DMS153 (cell line): ENCODE data around the gene RADX.

ENCODE experiments used
- DNase-seq: peaks from one replicate; lab custom pipeline; 2025; lab: John Stamatoyannopoulos, UW

RADX gene

DNA sequence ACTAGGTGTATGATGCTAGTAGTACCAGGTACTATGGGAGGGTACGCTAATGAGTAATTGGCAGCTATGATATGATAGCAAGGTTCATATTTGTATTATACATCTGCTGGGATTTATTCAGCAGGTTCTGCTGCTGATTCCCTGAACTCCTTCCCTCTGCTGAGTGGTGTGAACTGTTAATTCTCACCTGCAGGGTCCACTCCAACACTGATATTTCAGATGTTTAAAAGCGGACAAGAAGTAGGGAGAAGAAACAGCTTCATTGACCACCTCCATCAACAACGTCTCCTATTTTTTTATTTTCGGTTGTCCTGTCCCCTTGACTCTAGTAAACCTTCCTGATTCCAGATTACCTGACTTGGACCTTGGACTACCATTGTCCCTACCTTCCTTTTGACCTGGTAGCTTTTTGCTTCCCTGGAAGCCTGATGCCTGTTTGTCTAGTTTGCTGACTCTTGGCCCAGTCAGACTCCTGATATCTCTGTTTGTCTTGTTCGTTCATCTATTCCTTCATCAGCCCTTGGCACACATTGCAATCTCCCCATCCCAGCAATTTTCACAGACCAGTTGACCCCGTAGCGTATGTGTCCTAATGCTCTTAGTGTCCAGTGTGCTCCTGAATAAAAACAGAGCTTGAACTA lies 80.8 kb downstream of the RADX start:
- DNase-seq: no peak

DNA sequence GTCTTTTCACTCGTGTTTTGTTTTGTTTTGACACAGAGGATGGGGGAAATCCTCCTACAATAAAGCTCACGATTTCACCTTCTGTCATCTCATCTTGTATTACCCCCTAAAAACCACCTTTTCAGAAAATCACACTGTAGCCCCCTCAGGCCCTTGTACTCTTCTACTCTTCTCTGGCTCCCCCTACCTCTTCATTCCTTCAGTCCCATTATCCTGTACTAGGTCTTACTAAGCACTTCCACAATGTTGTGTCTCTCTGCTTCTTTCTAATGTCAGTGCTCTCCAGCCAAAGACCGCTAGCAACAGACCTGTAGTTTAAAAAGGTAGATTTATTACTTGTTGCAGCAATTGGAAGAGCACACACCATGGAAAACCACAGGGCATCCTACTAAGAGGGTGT lies 84.7 kb downstream of the RADX start:
- DNase-seq: no peak

DNA sequence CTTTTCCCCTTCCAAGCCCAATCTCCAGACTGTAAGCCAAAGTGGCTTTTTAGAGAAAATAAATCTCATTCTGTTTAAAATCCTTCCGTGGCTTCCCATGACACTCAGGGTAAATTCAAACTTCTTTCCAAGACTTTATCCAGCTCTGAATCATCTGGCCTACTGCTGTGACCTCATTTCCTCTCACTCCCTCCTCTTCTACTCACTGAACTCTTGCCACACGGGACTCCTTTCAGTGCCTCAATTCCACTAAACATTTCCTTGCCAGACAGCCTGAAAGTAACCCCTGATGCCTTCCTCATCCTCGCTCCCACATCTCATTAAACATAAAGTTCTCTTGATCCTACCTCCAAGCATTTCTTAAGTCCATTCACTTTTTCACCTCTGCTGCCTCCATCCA lies 86.9 kb downstream of the RADX start:
- no peak for DNase-seq

DNA sequence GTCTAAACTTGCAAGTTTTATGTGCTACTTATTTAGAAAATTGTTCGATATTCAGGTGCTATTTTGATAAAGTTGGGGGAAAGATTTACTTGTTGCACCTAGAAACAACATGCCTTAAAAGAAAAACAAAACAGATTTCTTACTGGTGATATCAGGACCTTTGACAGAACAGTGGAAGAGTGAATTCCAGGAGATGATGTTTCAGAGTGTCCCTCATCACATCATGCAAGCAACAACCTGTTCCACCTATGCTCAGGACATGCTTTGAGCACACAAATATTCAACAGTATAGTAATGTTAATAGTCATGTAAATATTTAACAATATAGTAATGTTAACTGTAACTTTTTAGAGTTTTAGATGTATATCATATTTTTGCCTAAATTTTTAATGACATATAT lies 90.9 kb downstream of the RADX start:
- no peak for DNase-seq

DNA sequence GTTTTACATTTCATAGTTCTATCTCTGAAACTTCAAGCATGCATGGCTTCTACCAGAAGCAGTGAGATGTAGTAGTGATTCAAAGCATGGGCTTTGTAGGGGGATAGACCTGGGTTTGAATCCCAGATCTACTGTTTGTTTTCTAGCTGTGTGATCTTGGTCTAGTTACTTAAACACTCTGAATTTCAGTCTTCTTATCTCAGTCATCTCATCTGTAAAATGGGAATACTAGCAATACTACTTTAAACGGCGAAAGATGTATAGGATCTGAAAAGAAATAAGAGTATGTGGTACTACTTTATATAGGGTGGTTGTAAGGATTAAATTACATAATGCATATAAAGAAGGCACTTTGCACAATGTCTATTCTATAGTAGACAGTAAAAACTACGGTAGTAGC lies 94.7 kb downstream of the RADX start:
- no peak for DNase-seq

DNA sequence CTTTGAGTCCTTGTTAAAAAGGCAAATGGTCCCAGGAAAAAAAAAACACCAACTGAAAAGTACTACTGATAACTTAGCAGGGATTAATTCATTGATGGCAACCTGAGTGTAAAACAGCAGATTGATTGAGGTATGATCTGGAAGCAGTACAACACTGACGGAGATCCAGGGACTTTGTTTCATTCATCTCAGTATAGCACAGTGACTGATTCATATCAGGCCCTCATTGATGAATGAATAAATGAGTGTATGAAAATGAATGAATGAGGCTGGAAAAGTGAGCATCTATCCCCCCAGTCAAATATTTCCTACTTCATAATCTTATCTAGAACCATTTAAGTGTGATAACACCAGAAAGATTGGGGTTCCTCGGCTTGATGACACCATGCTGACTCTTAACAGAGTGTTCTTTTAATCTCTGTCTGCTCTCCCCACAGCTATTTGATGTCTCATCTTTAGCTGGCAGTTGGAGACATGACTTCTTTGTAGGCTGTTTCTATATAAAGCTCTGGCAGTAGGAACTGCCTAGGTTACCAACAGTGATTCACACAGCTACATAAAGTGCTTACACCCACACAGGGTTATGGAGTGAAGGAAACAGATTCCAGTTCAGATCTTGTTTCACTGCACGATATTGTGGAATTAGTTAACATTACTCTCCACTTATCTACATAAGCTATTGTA lies 96.1 kb downstream of the RADX start:
- DNase-seq: no peak

DNA sequence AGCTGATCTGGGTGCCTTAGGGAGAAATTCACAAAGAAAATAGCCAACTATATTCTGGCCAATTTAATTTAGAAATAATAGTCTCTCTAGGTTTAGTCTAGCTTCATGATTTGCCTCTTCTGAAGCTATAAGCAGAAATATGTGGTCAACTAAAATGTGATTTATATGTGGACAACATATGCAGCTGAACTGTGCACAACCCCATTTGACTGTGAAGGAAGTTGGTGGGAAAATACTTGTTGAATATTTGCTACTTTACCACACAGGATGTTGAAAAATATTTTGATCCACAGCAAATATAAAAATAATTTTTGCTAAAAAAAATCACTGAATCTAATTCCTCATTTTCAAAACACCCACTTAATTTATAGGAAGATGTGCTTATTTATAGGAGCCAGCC lies 99.0 kb downstream of the RADX start:
- no peak for DNase-seq

DNA sequence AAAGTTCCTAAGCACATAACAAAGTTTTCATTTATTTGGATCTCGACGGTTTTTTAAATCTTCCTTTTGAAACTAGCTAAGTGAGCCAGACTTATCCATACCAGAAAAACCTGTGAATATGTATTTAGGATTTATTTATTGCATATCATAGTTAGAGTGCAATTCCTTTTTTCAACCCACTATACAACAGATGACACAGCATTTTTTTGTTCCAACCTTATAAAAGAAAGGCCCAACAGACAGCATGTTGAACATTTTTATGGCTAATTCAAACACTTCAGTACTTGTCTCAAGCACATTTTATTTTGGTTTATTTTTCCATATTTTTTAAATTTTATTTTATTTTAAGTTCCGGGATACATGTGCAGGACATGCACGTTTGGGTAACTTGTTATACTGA lies 99.6 kb downstream of the RADX start:
- no peak for DNase-seq

DNA sequence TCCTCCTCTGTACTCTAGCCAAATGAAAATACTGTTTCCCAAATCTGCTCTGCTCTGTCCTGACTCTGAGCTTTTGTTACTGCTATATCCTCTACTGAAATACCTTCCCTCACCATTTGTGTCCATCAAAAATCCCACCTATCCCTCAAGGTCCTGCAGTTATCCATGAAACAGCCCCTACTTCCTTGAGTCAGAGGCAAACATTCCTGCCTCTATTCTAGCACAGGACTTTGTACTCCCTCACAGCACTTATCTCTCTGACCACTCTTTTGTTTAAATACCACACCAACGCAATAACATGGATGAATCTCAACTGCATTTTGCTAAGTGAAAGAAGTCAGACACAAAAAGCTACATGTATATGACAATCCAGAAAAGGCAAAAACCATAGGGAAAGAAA lies 104.2 kb downstream of the RADX start:
- DNase-seq: no peak

DNA sequence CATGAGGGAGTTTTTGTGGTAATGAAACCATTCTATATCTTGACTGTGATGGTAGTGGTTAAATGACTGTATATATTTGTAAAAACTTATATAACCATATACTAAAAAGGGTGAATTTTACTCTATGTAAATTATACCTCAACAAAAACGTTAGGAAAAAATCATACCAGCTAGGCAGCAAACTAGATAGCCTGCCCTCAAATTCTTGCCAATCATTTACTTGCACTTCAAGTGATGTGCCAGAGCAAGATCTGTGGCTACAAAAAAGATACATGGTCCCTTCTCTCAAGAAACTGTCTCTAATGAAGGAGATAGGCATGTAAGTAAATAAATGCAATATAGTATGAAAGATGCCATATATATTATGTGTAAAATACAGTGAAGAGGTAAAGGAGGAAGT lies 104.7 kb downstream of the RADX start:
- no peak for DNase-seq

DNA sequence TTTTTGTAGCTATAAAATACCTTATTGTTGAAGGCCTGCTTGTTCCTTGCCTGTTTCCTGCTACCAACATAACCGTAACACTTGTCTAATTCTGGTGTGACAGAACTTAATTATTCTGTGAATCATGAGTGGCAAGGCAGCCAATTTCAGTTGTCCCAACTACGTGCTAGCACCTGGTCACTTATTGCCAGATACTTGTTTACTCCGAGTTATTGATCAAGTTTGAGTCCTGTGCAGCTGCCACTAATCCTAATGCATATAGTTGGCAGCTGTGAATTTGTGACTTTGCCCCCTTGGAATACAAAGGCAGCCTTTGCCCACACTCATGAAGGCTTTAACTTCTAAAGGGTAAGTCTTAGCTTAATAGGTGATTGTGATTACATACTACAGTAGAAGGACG lies 106.9 kb downstream of the RADX start:
- DNase-seq: no peak

DNA sequence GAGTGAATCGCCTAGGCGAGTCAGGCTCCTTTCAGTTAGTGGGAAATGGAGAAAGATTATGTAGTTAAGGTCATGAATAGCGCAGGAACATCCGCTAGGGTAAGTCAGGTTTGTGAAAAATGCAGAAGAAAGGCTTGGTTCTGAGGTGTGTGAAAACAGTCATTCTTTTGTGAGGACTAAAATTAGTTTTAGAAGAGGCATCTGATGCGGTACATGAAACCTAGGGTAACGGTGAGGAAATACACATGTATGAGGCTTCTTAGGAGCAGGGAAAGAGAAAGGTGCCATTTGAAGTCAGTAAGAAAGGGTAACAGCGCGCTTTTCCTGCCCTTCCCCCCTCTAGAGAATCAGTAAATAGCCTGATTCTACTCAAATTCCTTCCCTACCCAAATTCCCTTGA lies 114.2 kb downstream of the RADX start:
- DNase-seq: no peak

DNA sequence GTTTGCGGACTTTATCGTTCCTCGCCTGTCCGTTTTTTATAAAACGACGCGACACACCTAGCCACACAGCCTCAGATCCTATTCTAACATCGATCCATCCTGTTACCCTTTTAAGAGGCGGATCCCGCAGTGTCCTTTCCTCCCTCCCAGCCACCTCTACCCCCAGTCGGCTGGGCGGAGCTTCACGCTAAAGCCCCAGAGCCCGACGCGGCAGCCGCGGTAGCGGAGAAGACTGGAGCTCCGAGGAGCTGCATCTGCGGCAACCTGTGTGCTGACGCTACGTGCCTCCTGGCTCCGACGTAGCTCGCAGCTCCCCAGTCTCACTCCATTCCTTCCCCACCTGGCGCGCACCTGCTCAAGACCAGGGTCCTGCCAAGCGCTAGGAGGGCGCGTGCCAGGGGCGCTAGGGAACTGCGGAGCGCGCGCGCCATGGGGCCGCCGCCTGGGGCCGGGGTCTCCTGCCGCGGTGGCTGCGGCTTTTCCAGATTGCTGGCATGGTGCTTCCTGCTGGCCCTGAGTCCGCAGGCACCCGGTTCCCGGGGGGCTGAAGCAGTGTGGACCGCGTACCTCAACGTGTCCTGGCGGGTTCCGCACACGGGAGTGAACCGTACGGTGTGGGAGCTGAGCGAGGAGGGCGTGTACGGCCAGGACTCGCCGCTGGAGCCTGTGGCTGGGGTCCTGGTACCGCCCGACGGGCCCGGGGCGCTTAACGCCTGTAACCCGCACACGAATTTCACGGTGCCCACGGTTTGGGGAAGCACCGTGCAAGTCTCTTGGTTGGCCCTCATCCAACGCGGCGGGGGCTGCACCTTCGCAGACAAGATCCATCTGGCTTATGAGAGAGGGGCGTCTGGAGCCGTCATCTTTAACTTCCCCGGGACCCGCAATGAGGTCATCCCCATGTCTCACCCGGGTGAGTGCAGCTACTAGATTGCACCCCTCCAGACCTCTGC lies 115.0 kb downstream of the RADX start, which contains the start of gene RNF128:
TSS of gene RNF128 (plus strand) at position 217 of the 953 bp plus-strand sequence. CDS start at position 430, 213 bp downstream.
- peak; percentile 12 for DNase-seq

DNA sequence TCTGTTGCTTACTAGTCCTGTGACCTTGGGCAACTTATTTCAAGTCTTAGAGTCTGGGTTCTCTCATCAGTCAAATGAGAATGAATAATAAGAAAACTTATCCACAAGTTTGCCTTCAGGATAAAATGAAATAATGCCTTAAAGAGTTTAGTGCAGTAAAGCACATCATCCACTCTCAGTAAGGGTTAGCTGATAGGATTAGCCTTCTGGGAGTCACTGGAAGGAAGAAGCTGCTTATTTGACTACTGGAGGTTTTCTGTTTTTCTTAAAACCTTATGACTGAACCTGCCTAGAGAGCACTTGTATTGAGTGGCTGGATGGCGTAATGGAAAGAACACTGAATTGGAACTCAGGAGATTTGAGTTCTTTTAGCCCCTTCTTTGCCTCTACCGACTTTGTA lies 116.6 kb downstream of the RADX start:
- no peak for DNase-seq
